ENCODE data around the gene SLC25A30. TPM values are rescaled to one million over a fixed set of nuclear protein-coding genes. Genes with fewer than 3 reads are reported as not detected.

SLC25A30 gene
- total RNA-seq, 3 donors from 2014 or later, result 11.7 to 20.3 (median 14.4) TPM

- Histone ChIP-seq H3K27me3 (no peaks in the 10 kb centered on the region), H3K36me3 (no peaks in the 10 kb centered on the region), H3K27ac (no peak overlapping the region), H3K4me3 (no peak overlapping the region), H3K9me3 (no peaks in the 10 kb centered on the region), H3K4me1 (no peaks in the 10 kb centered on the region)
- intact Hi-C loops (cut with DNase I; ENCODE audit: low total_unique reads), result no loop called here
- TF ChIP-seq POLR2A (IDR thresholded peaks at IDR 0.05) (no peak), POLR2AphosphoS5 (IDR thresholded peaks at IDR 0.05) (no peak), CTCF (IDR thresholded peaks at IDR 0.05) (no peak)
- DNase-seq (ENCODE audit: low spot score in 2 of 2), result no peak
Measured at GRCh38 chr13:45437947-45438346, 19.8 kb upstream of the SLC25A30 start.

- Histone ChIP-seq H3K27me3 (no peaks in the 10 kb centered on the region), H3K36me3 (no peaks in the 10 kb centered on the region), H3K9me3 (no peaks in the 10 kb centered on the region), H3K4me1 (no peaks in the 10 kb centered on the region), H3K27ac (no peak overlapping the region), H3K4me3 (no peak overlapping the region)
- intact Hi-C loops (cut with DNase I; ENCODE audit: low total_unique reads), result no loop called here
- TF ChIP-seq POLR2AphosphoS5 (IDR thresholded peaks at IDR 0.05), result no peak
- TF ChIP-seq POLR2A (IDR thresholded peaks at IDR 0.05), result no peak
- no peak for TF ChIP-seq CTCF (IDR thresholded peaks at IDR 0.05)
- no peak for DNase-seq (ENCODE audit: low spot score in 2 of 2)
Measured at GRCh38 chr13:45436953-45437352, 18.8 kb upstream of the SLC25A30 start.

DNA sequence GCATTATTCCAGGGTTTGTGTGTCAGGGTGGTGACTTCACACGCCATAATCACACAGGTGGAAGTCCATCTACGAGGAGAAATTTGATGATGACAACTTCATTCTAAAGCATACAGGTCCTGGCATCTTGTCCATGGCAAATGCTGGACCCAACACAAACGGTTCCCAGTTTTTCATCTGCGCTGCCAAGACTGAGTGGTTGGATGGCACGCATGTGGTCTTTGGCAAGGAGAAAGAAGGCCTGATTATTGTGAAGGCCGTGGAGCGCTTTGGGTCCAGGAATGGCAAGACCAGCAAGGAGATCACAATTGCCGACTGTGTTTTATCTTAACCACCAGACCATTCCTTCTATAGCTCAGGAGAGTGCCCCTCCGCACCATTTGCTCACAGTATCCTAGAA, 18.2 kb upstream of the SLC25A30 start:
- H3K36me3 ChIP-seq, result no peaks in the 10 kb centered on the region
- TF ChIP-seq POLR2A (IDR thresholded peaks at IDR 0.05) (no peak), POLR2AphosphoS5 (IDR thresholded peaks at IDR 0.05) (no peak), CTCF (IDR thresholded peaks at IDR 0.05) (no peak)
- DNase-seq (ENCODE audit: low spot score in 2 of 2), result no peak

DNA sequence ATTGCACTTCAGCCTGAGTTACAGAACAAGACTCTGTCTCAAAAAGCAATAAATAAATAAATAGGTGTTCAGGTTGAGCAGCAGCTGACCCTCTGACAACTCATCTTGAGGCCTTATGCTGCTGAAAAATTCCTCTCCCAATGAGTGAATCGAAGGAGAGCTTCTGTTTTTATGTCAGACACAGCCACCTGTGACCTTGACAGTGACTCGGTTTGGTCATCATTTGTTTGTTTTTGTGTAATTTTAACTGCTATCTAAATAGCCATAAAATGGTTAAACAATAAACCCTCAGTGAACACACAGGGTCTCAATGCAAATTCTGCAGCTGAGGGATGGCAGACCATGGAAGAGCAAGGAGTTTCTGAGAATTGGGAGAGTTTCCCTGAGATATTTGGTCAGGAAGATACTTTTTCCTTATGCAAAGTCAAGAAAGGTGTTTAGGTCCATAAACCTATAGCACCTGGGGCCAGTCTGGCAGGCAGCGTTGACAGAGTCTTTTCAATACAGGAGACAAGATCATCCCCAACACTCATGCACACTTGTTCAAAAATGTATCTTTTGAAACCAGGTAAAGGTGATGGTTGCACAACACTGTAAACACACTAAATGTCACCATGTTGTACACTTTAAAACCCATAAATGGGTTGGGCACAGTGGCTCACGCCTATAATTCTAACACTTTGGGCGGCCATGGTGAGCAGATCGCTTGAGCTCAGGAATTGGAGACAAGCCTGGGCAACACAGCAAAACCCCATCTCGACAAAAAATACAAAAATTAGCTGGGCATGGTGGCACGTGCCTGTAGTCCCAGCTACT, 16.6 kb upstream of the SLC25A30 start:
- no peaks in the 10 kb centered on the region for H3K9me3 ChIP-seq
- intact Hi-C loops (cut with DNase I; ENCODE audit: low total_unique reads), result no loop called here
- DNase-seq (ENCODE audit: low spot score in 2 of 2), result no peak
- H3K4me1 ChIP-seq, result no peaks in the 10 kb centered on the region
- H3K27me3 ChIP-seq, result no peaks in the 10 kb centered on the region
- no peak overlapping the region for H3K4me3 ChIP-seq
- H3K36me3 ChIP-seq, result no peaks in the 10 kb centered on the region
- H3K27ac ChIP-seq, result no peak overlapping the region
- no peak for TF ChIP-seq CTCF (IDR thresholded peaks at IDR 0.05)
- TF ChIP-seq POLR2A (IDR thresholded peaks at IDR 0.05), result no peak
- no peak for TF ChIP-seq POLR2AphosphoS5 (IDR thresholded peaks at IDR 0.05)

More for the DNA sequence above, 18.2 kb upstream of the SLC25A30 start:
- Histone ChIP-seq H3K4me1 (no peaks in the 10 kb centered on the region), H3K27ac (no peak overlapping the region), H3K4me3 (no peak overlapping the region), H3K9me3 (no peaks in the 10 kb centered on the region), H3K27me3 (no peaks in the 10 kb centered on the region)
- intact Hi-C loops (cut with DNase I; ENCODE audit: low total_unique reads), result no loop called here

DNA sequence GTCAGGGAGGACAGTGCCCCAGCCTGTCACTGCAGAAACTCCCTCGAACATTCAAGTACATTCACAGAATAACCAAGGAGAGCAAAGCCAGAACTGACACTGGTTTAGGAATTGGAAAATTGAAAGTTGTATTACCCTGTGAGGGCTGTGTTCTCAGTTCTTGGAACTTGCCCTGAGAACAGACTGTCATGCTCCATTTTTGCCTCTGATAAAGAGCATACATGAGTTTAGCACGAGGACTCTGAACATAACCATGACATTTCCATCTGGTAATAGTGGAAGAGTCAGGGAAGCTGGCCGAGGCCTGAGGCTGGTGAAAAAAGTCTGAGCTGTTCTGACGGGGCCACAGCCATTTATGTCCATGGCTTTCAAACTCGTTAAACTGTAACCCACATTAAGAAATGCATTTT, 15.2 kb upstream of the SLC25A30 start:
- intact Hi-C loops (cut with DNase I; ENCODE audit: low total_unique reads), result no loop called here
- no peak for DNase-seq (ENCODE audit: low spot score in 2 of 2)
- Histone ChIP-seq H3K4me3 (no peak overlapping the region), H3K27me3 (no peaks in the 10 kb centered on the region), H3K36me3 (no peaks in the 10 kb centered on the region), H3K9me3 (no peaks in the 10 kb centered on the region), H3K27ac (no peak overlapping the region), H3K4me1 (no peaks in the 10 kb centered on the region)
- TF ChIP-seq POLR2AphosphoS5 (IDR thresholded peaks at IDR 0.05) (no peak), POLR2A (IDR thresholded peaks at IDR 0.05) (no peak), CTCF (IDR thresholded peaks at IDR 0.05) (no peak)
